ENCODE results near the gene DHX57.

GRCh38 chr2:38887902-38888554 lies 12.3 kb upstream of the DHX57 start:
- TF ChIP-seq CTCF (conservative IDR thresholded peaks at IDR 0.05 in 1 of 2, IDR thresholded peaks at IDR 0.05 in 1 of 2; ENCODE audit: extremely low read depth in 1 of 2, insufficient read depth in 1 of 2, low read depth in 1 of 2, low read length in 2 of 2) (no peak), EZH2 (IDR thresholded peaks at IDR 0.05; ENCODE audit: borderline replicate concordance, low read length) (no peak)

Data from mammary epithelial cell (primary cell).